Endothelial cell of umbilical vein (primary cell): Measurements from ENCODE around the gene EEF1A1. TPM values are rescaled to one million over a fixed set of nuclear protein-coding genes. Genes with fewer than 3 reads are reported as not detected.

Experiments
- BruUV-seq: library from RNA; stranded (reverse); fragments of 400-500 nt; replicated peaks from 2 replicates; lab custom pipeline; 2021; lab: Mats Ljungman, UMichigan
- CTCF ChIA-PET: fragments of 300-600, 350-600 bp; sonication (Branson Sonifier 250); formaldehyde crosslinking; loops from one replicate; lab custom pipeline; 2021; ENCODE audit warnings: antibody characterized with exemption, inconsistent platforms; lab: Charles Lee
- POLR2A ChIA-PET: fragments of 300-600, 350-600 bp; sonication (Branson Sonifier 250); formaldehyde crosslinking; loops from one replicate; lab custom pipeline; 2021; ENCODE audit warnings: antibody characterized with exemption, inconsistent platforms; lab: Charles Lee
- DNase-seq: peaks from one replicate; pipeline ENCODE4 v3.0.0-alpha.2; 2011; ENCODE audit warnings: low read depth, low spot score
- FAIRE-seq: peaks from 2 replicates; lab custom pipeline; 2011; peaks lifted over from hg19 to GRCh38; lab: Jason Lieb, UNC
- H2AFZ ChIP-seq: 2 replicates; pipeline ENCODE4 v1.6.0; 2012; ENCODE audit warnings: low read depth, low read length, control low read depth, inconsistent platforms
- H3K27ac ChIP-seq: 2 replicates; pipeline ENCODE4 v1.5.1; 2011; ENCODE audit warnings: low read depth, mild to moderate bottlenecking, control low read depth, low read length, moderate library complexity; ENCODE audit not compliant: insufficient read depth
- H3K27me3 ChIP-seq, 2 experiments: 2 replicates each; pipeline versions ENCODE4 v1.6.0 to v1.6.1; 2011; ENCODE audit warnings: low read length in 2 of 2, mixed read lengths in 1 of 2; ENCODE audit not compliant: control insufficient read depth in 2 of 2, insufficient read depth in 2 of 2
- H3K36me3 ChIP-seq, 2 experiments: 2 replicates in 1 of 2; 3 replicates in 1 of 2; pipeline ENCODE4 v1.5.1; 2011; ENCODE audit warnings: low read length in 2 of 2, mild to moderate bottlenecking in 1 of 2, moderate library complexity in 1 of 2; ENCODE audit not compliant: control insufficient read depth in 2 of 2, insufficient read depth in 2 of 2; ENCODE audit errors: extremely low read depth in 1 of 2
- H3K4me1 ChIP-seq: 3 replicates; pipeline ENCODE4 v1.5.1; 2011; ENCODE audit warnings: mild to moderate bottlenecking, low read length; ENCODE audit not compliant: control insufficient read depth, insufficient read depth; ENCODE audit errors: extremely low read depth
- H3K4me2 ChIP-seq: 2 replicates; pipeline ENCODE4 v1.6.1; 2011; ENCODE audit warnings: low read length, control low read depth, mixed read lengths; ENCODE audit not compliant: insufficient read depth
- H3K4me3 ChIP-seq, 3 experiments: fragments of 200-600 bp in 1 of 3; sonication (generic), shearing (Covaris generic) in 1 of 3; replicated peaks in 1 of 3; 2 replicates each; pipeline ENCODE4 v1.5.1; 2011 to 2016; ENCODE audit warnings: control low read depth in 3 of 3, low read length in 3 of 3, mild to moderate bottlenecking in 2 of 3, inconsistent platforms in 1 of 3, low read depth in 1 of 3, moderate library complexity in 1 of 3; ENCODE audit not compliant: insufficient read depth in 1 of 3
- H3K79me2 ChIP-seq: 2 replicates; pipeline ENCODE4 v1.6.0; 2012; ENCODE audit warnings: low read length, inconsistent platforms; ENCODE audit not compliant: control insufficient read depth, insufficient read depth
- H3K9ac ChIP-seq: replicated peaks from 2 replicates; pipeline ENCODE3; 2011; ENCODE audit warnings: low read length, control low read depth; ENCODE audit not compliant: insufficient read depth; ENCODE audit errors: extremely low read depth
- H3K9me1 ChIP-seq: replicated peaks from 3 replicates; pipeline ENCODE4 v1.6.0; 2011; ENCODE audit warnings: mild to moderate bottlenecking, low read length; ENCODE audit not compliant: control insufficient read depth, insufficient read depth; ENCODE audit errors: extremely low read depth
- H3K9me3 ChIP-seq: replicated peaks from 2 replicates; pipeline ENCODE4 v1.5.1; 2012; ENCODE audit warnings: low read length, inconsistent platforms; ENCODE audit not compliant: control insufficient read depth, insufficient read depth
- H4K20me1 ChIP-seq: replicated peaks from 2 replicates; pipeline ENCODE3; 2011; ENCODE audit warnings: mild to moderate bottlenecking, low read length; ENCODE audit not compliant: control insufficient read depth, insufficient read depth; ENCODE audit errors: extremely low read depth
- CTCF ChIP-seq, 2 donors: IDR thresholded peaks; 1 replicate in 1 of 2; 2 replicates in 1 of 2; pipeline ENCODE4 v1.5.1; 2011; ENCODE audit warnings: low read length in 2 of 2, mild to moderate bottlenecking in 2 of 2, moderate library complexity in 2 of 2, control low read depth in 1 of 2, inconsistent platforms in 1 of 2, low read depth in 1 of 2; ENCODE audit not compliant: insufficient read depth in 1 of 2; ENCODE audit errors: extremely low read depth in 1 of 2
- EZH2 ChIP-seq: IDR thresholded peaks from 2 replicates; pipeline ENCODE4 v1.6.1; 2012; ENCODE audit warnings: borderline replicate concordance, low read depth, mild to moderate bottlenecking, moderate library complexity, low read length, inconsistent platforms; ENCODE audit not compliant: severe bottlenecking
- FOS ChIP-seq: IDR thresholded peaks from 2 replicates; pipeline ENCODE4 v1.6.1; 2011; ENCODE audit warnings: mild to moderate bottlenecking, low read length, moderate library complexity, borderline replicate concordance; ENCODE audit not compliant: insufficient read depth
- GATA2 ChIP-seq: IDR thresholded peaks from 2 replicates; pipeline ENCODE4 v1.7.0; 2011; ENCODE audit warnings: low read depth, mild to moderate bottlenecking, moderate library complexity, mixed read lengths, low read length; ENCODE audit not compliant: insufficient read length, insufficient read depth
- JUN ChIP-seq: IDR thresholded peaks from 2 replicates; pipeline ENCODE4 v1.6.1; 2011; ENCODE audit warnings: borderline replicate concordance, low read depth; ENCODE audit not compliant: insufficient read length, insufficient read depth
- MYC ChIP-seq: IDR thresholded peaks from one replicate; pipeline ENCODE4 v1.6.1; 2011; ENCODE audit warnings: mild to moderate bottlenecking, low read depth, low read length
- POLR2A ChIP-seq: IDR thresholded peaks from 2 replicates; pipeline ENCODE4 v1.6.1; 2012; ENCODE audit warnings: low read depth, mild to moderate bottlenecking, control low read depth, low read length
- POLR2AphosphoS5 ChIP-seq: IDR thresholded peaks from 2 replicates; pipeline ENCODE4 v1.6.1; 2012; ENCODE audit warnings: low read depth, mild to moderate bottlenecking, control low read depth, low read length, moderate library complexity; ENCODE audit not compliant: insufficient read depth
- dilution Hi-C: fragments of 300-500 bp; cut with MboI; formaldehyde crosslinking; loops from one replicate; pipeline ENCODE4 v1.15.0; 2019; ENCODE audit warnings: low sequenced_read_pairs; ENCODE audit not compliant: extremely low pct_ligation_motif_present
- intact Hi-C: fragments of 100-400 bp; cut with micrococcal nuclease; formaldehyde crosslinking; loops from one replicate; pipeline ENCODE4 v1.10.0; 2022
- polyA plus RNA-seq, 4 experiments: library from polyadenylated mRNA; depleted of rRNA in 3 of 4; stranded (reverse) in 3 of 4; unstranded in 1 of 4; fragments of >200 nt; gene quantifications; 2 replicates each; pipeline versions ENCODE4 v1.2.1 to v1.2.3, GENCODE V29; 2011 to 2012; ENCODE audit warnings: missing spikeins in 1 of 4
- total RNA-seq: library from RNA; stranded (reverse); gene quantifications from 2 replicates; pipeline ENCODE4 v1.2.3, GENCODE V29; 2021
- TF ChIP-seq, protein P1 (sequence below): IDR thresholded peaks from 2 replicates; pipeline ENCODE4 v1.6.1; 2011; ENCODE audit not compliant: insufficient read depth, insufficient read length

Gene EEF1A1
- total and polyA plus RNA-seq, 2 donors (not counting 3 experiments of a cell fraction or from before 2014, with no cell fraction given): 9,186 to 11,104 TPM

GRCh38 chr6:73525546-73526330 is 4.9 kb upstream of the EEF1A1 start:
- H3K27ac ChIP-seq: no peak overlapping the region
- no peaks in the 10 kb centered on the region for H3K36me3 ChIP-seq
- H3K4me2 ChIP-seq: no peak overlapping the region
- peaks cover 6% of the 10 kb centered on the region for H3K79me2 ChIP-seq
- CTCF ChIA-PET: no interaction called here
- TF ChIP-seq CTCF (IDR thresholded peaks at IDR 0.05; ENCODE audit: extremely low read depth in 1 of 2, insufficient read depth in 1 of 2, low read depth in 1 of 2, low read length in 2 of 2) (no peak), JUN (no peak), EZH2 (no peak), POLR2AphosphoS5 (no peak), GATA2 (no peak), MYC (no peak), FOS (no peak), POLR2A (no peak)
- TF ChIP-seq, protein P1, sequence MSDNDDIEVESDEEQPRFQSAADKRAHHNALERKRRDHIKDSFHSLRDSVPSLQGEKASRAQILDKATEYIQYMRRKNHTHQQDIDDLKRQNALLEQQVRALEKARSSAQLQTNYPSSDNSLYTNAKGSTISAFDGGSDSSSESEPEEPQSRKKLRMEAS: no peak
- H3K27me3 ChIP-seq: peaks cover 0 to 1% of the 10 kb centered on the region in 2 experiments
- POLR2A ChIA-PET: no interaction called here
- no peak overlapping the region for H3K9ac ChIP-seq
- no peak overlapping the region for H3K4me3 ChIP-seq
- intact Hi-C loops: no loop called here
- H3K9me3 ChIP-seq: no peaks in the 10 kb centered on the region
- BruUV-seq: no TSS peak
- no peaks in the 10 kb centered on the region for H3K9me1 ChIP-seq
- dilution Hi-C loops: no loop called here
- DNase-seq: no peak
- no peaks in the 10 kb centered on the region for H4K20me1 ChIP-seq
- no peak overlapping the region for H2AFZ ChIP-seq
- H3K4me1 ChIP-seq: peaks cover 19% of the 10 kb centered on the region
- no peak for FAIRE-seq
